Sigmoid colon (tissue), 7 donors: ENCODE data around the gene CEP128. TPM values are rescaled to one million over a fixed set of nuclear protein-coding genes. Genes with fewer than 3 reads are reported as not detected.

ENCODE experiments used
- DNase-seq: peaks from one replicate; pipeline ENCODE4 v3.0.0-alpha.2; 2019
- H3K27ac ChIP-seq, 4 donors: fragments of 200-600 bp; sonication (generic); one replicate each; pipeline ENCODE4 v1.5.1; 2016 to 2019; ENCODE audit warnings: mild to moderate bottlenecking in 1 of 4
- H3K27me3 ChIP-seq, 3 donors: fragments of 200-600 bp; sonication (generic); one replicate each; pipeline ENCODE4 v1.5.1; 2019; ENCODE audit warnings: mild to moderate bottlenecking in 1 of 3
- H3K36me3 ChIP-seq, 4 donors: fragments of 200-600 bp; sonication (generic); one replicate each; pipeline ENCODE4 v1.5.1; 2016 to 2019
- H3K4me1 ChIP-seq, 4 donors: fragments of 200-600 bp; sonication (generic); one replicate each; pipeline ENCODE4 v1.5.1; 2017 to 2019
- H3K4me3 ChIP-seq, 4 donors: fragments of 200-600 bp; sonication (generic); one replicate each; pipeline ENCODE4 v1.5.1; 2017 to 2019; ENCODE audit warnings: mild to moderate bottlenecking in 2 of 4, moderate library complexity in 1 of 4
- H3K9me3 ChIP-seq, 4 donors: fragments of 200-600 bp in 3 of 4; sonication (generic) in 3 of 4; one replicate each; pipeline versions ENCODE4 v1.5.1 to v1.6.1; 2013 to 2019
- CTCF ChIP-seq, 4 experiments: fragments of 450-650 bp in 3 of 4; fragments of 200-600 bp in 1 of 4; IDR thresholded peaks; one replicate each; pipeline ENCODE4 v1.5.1; 2016 to 2019; ENCODE audit warnings: antibody characterized with exemption in 4 of 4, mild to moderate bottlenecking in 3 of 4, moderate library complexity in 2 of 4
- EP300 ChIP-seq, 4 donors: sonication (generic); formaldehyde crosslinking; IDR thresholded peaks; one replicate each; pipeline ENCODE4 v1.6.1; 2017; ENCODE audit warnings: antibody characterized with exemption in 4 of 4
- POLR2A ChIP-seq, 2 donors: fragments of 450-650 bp; IDR thresholded peaks; one replicate each; pipeline ENCODE4 v1.6.1; 2016; ENCODE audit warnings: antibody characterized with exemption in 2 of 2, mild to moderate bottlenecking in 2 of 2, moderate library complexity in 2 of 2
- POLR2AphosphoS5 ChIP-seq, 4 donors: sonication (generic); formaldehyde crosslinking; IDR thresholded peaks; one replicate each; pipeline ENCODE4 v1.6.1; 2017; ENCODE audit warnings: antibody characterized with exemption in 4 of 4
- WGBS, 2 donors: extraction: QIAGEN DNeasy Blood & Tissue Kit; methylation state at CpG; one replicate each; pipeline ENCODE4 v1.1.7; 2013; 5-methylcytosine and 5-hydroxymethylcytosine counted together
- intact Hi-C: fragments of 100-400 bp; cut with DNase I; formaldehyde crosslinking; loops from one replicate; pipeline ENCODE4 v1.15.1; 2023
- polyA plus RNA-seq, 3 donors: library from polyadenylated mRNA; stranded (reverse); fragments of 200-250 nt; gene quantifications; one replicate each; pipeline ENCODE4 v1.2.3, GENCODE V29; 2013
- total RNA-seq, 4 donors: library from RNA; depleted of rRNA; stranded (reverse); fragments of >200 nt; gene quantifications; one replicate each; pipeline ENCODE4 v1.1.0, GENCODE V29; 2016
- donor health status: healthy with polysubstance abuse.
- donor health status: Bipolar disorder and iron deficiency.
- donor health status: healthy.

Gene CEP128
- total and polyA plus RNA-seq, 7 donors = 0.60 to 16.6 (median 8.3) TPM

DNA sequence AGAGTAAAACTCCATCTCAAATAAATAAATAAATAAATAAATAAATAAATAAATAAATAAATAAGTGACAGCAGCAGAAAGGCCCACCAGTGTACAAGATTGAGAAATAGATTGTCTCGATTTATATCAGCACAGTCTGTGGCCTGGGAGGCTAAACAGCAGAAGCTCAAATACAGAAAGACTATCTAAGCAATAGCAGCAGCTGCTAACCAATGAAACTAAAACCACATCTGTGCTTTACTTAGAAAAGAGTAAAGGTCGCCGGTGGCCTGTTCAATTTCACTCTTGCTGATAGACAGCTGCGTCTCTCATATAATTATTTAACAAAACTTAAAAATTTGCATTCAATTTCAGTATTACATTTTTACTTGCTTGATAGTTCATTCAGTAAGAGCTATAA is 325.7 kb downstream of the CEP128 start:
- intact Hi-C loops = no loop called here
- Histone ChIP-seq H3K9me3 (no peaks in the 10 kb centered on the region), H3K36me3 (no peaks in the 10 kb centered on the region), H3K27ac (no peak overlapping the region), H3K4me1 (no peaks in the 10 kb centered on the region), H3K27me3 (no peaks in the 10 kb centered on the region), H3K4me3 (no peak overlapping the region)
- 78 to 82% methylated on average over 4 of the region's 4 CpGs for WGBS, 2 donors
- TF ChIP-seq POLR2A (IDR thresholded peaks at IDR 0.05) (no peak), EP300 (IDR thresholded peaks at IDR 0.05) (no peak), POLR2AphosphoS5 (IDR thresholded peaks at IDR 0.05) (no peak), CTCF (IDR thresholded peaks at IDR 0.05) (no peak)
- no peak for DNase-seq

GRCh38 chr14:80609055-80609454 is 332.5 kb downstream of the CEP128 start:
- intact Hi-C loops = no loop called here
- Histone ChIP-seq H3K4me3 (no peak overlapping the region), H3K27me3 (no peaks in the 10 kb centered on the region), H3K36me3 (no peaks in the 10 kb centered on the region), H3K9me3 (no peaks in the 10 kb centered on the region), H3K27ac (no peak overlapping the region), H3K4me1 (no peaks in the 10 kb centered on the region)
- no peak for DNase-seq
- TF ChIP-seq POLR2A (IDR thresholded peaks at IDR 0.05) (no peak), EP300 (IDR thresholded peaks at IDR 0.05) (no peak), CTCF (IDR thresholded peaks at IDR 0.05) (no peak), POLR2AphosphoS5 (IDR thresholded peaks at IDR 0.05) (no peak)

GRCh38 chr14:80608563-80608962 is 333.0 kb downstream of the CEP128 start:
- TF ChIP-seq POLR2AphosphoS5 (IDR thresholded peaks at IDR 0.05) (no peak), POLR2A (IDR thresholded peaks at IDR 0.05) (no peak), CTCF (IDR thresholded peaks at IDR 0.05) (no peak), EP300 (IDR thresholded peaks at IDR 0.05) (no peak)
- no peak overlapping the region for H3K4me3 ChIP-seq
- H3K36me3 ChIP-seq = no peaks in the 10 kb centered on the region
- no peak for DNase-seq
- 59 to 93% methylated on average over 1 of the region's 1 CpG for WGBS, 2 donors
- no peaks in the 10 kb centered on the region for H3K4me1 ChIP-seq
- intact Hi-C loops = no loop called here
- no peaks in the 10 kb centered on the region for H3K9me3 ChIP-seq
- H3K27ac ChIP-seq = no peak overlapping the region
- H3K27me3 ChIP-seq = no peaks in the 10 kb centered on the region

- intact Hi-C loops = no loop called here
- no peaks in the 10 kb centered on the region for H3K9me3 ChIP-seq
- DNase-seq = no peak
- peak overlapping the region in 1 of 4 donors; percentile 58 for H3K27ac ChIP-seq
- whole genome bisulfite sequencing, 2 donors = 88 to 90% methylated on average over 5 of the region's 5 CpGs
- H3K36me3 ChIP-seq = no peaks in the 10 kb centered on the region
- no peaks in the 10 kb centered on the region for H3K4me1 ChIP-seq
- no peak overlapping the region for H3K4me3 ChIP-seq
- no peaks in the 10 kb centered on the region for H3K27me3 ChIP-seq
- no peak for TF ChIP-seq EP300 (IDR thresholded peaks at IDR 0.05)
- no peak for TF ChIP-seq POLR2AphosphoS5 (IDR thresholded peaks at IDR 0.05)
- TF ChIP-seq CTCF (IDR thresholded peaks at IDR 0.05) = no peak
- no peak for TF ChIP-seq POLR2A (IDR thresholded peaks at IDR 0.05)
These were observed 333.9 kb downstream of the CEP128 start for GRCh38 chr14:80607430-80608190.

- Histone ChIP-seq H3K27me3 (no peaks in the 10 kb centered on the region), H3K9me3 (no peaks in the 10 kb centered on the region), H3K27ac (peak overlapping the region in 1 of 4 donors; percentile 58), H3K36me3 (no peaks in the 10 kb centered on the region), H3K4me3 (no peak overlapping the region), H3K4me1 (no peaks in the 10 kb centered on the region)
- no peak for DNase-seq
- intact Hi-C loops = no loop called here
- no peak for TF ChIP-seq POLR2AphosphoS5 (IDR thresholded peaks at IDR 0.05)
- no peak for TF ChIP-seq CTCF (IDR thresholded peaks at IDR 0.05)
- no peak for TF ChIP-seq EP300 (IDR thresholded peaks at IDR 0.05)
- TF ChIP-seq POLR2A (IDR thresholded peaks at IDR 0.05) = no peak
These were observed 335.2 kb downstream of the CEP128 start for GRCh38 chr14:80606347-80606772.
